MM.1S (cell line): ENCODE data around the gene TULP4.

Source experiments
- DNase-seq: peaks from one replicate; pipeline ENCODE4 v3.0.0-alpha.2; 2015
- H2AFZ ChIP-seq: fragments of 300-600 bp; sonication (generic); 2 replicates; pipeline ENCODE4 v1.6.0; 2016; ENCODE audit warnings: antibody characterized with exemption, low read length
- H3F3A ChIP-seq: fragments of 300-600 bp; sonication (generic); 2 replicates; pipeline ENCODE4 v1.6.1; 2016; ENCODE audit warnings: mild to moderate bottlenecking, antibody characterized with exemption, low read length, moderate library complexity, mixed read lengths; ENCODE audit not compliant: insufficient read depth
- H3K27ac ChIP-seq: fragments of 300-600 bp; sonication (generic); 2 replicates; pipeline ENCODE4 v1.5.1; 2016; ENCODE audit warnings: mild to moderate bottlenecking, low read length
- H3K27me3 ChIP-seq: fragments of 300-600 bp; sonication (generic); replicated peaks from 2 replicates; pipeline ENCODE4 v1.6.0; 2016; ENCODE audit warnings: low read length; ENCODE audit not compliant: insufficient read depth
- H3K36me3 ChIP-seq: fragments of 300-600 bp; sonication (generic); replicated peaks from 2 replicates; pipeline ENCODE4 v1.6.1; 2016; ENCODE audit warnings: mild to moderate bottlenecking, low read length, mixed read lengths; ENCODE audit not compliant: insufficient read depth
- H3K4me1 ChIP-seq: fragments of 300-600 bp; sonication (generic); 2 replicates; pipeline ENCODE4 v1.6.1; 2016; ENCODE audit warnings: low read length, mixed read lengths
- H3K4me2 ChIP-seq: fragments of 300-600 bp; sonication (generic); 2 replicates; pipeline ENCODE4 v1.6.0; 2016; ENCODE audit warnings: low read depth, low read length
- H3K4me3 ChIP-seq: fragments of 300-600 bp; sonication (generic); 2 replicates; pipeline ENCODE4 v1.5.1; 2016; ENCODE audit warnings: low read length, mixed read lengths
- H3K79me2 ChIP-seq: fragments of 300-600 bp; sonication (generic); 2 replicates; pipeline ENCODE4 v1.6.1; 2016; ENCODE audit warnings: mixed run types, low read length, mixed read lengths
- H3K9ac ChIP-seq: fragments of 300-600 bp; sonication (generic); 2 replicates; pipeline ENCODE4 v1.6.1; 2016; ENCODE audit warnings: low read length, mixed read lengths
- H3K9me2 ChIP-seq: fragments of 300-600 bp; sonication (generic); replicated peaks from 2 replicates; pipeline ENCODE4 v1.6.1; 2016; ENCODE audit warnings: mild to moderate bottlenecking, low read length, mixed read lengths; ENCODE audit not compliant: insufficient read depth
- H3K9me3 ChIP-seq: fragments of 300-600 bp; sonication (generic); replicated peaks from 2 replicates; pipeline ENCODE4 v1.6.1; 2016; ENCODE audit warnings: mild to moderate bottlenecking, low read length, mixed read lengths; ENCODE audit not compliant: insufficient read depth
- H4K20me1 ChIP-seq: fragments of 300-600 bp; sonication (generic); 2 replicates; pipeline ENCODE4 v1.6.1; 2016; ENCODE audit warnings: mild to moderate bottlenecking, low read length, moderate library complexity, mixed read lengths; ENCODE audit not compliant: insufficient read depth
- CTCF ChIP-seq: fragments of 300-600 bp; sonication (generic); IDR thresholded peaks from 2 replicates; pipeline ENCODE4 v1.5.1; 2016; ENCODE audit warnings: antibody characterized with exemption, low read length, mixed read lengths
- EZH2 ChIP-seq: fragments of 300-600 bp; sonication (generic); optimal IDR thresholded peaks from 2 replicates; pipeline ENCODE3; 2017; ENCODE audit warnings: low read depth, mild to moderate bottlenecking, antibody characterized with exemption, low read length, mixed read lengths
- EZH2phosphoT487 ChIP-seq: fragments of 300-600 bp; sonication (generic); IDR thresholded peaks from 2 replicates; pipeline ENCODE4 v1.6.1; 2018; ENCODE audit warnings: antibody characterized with exemption, low read length

TULP4 gene

GRCh38 chr6:158545043-158545966 is 233.0 kb downstream of the TULP4 start:
- no peak overlapping the region for H3K4me3 ChIP-seq
- H2AFZ ChIP-seq, result no peak overlapping the region
- no peaks in the 10 kb centered on the region for H3K9me2 ChIP-seq
- H3K79me2 ChIP-seq, result no peaks in the 10 kb centered on the region
- no peaks in the 10 kb centered on the region for H4K20me1 ChIP-seq
- H3K27me3 ChIP-seq, result peaks cover 13% of the 10 kb centered on the region
- no peaks in the 10 kb centered on the region for H3F3A ChIP-seq
- no peak overlapping the region for H3K4me2 ChIP-seq
- H3K36me3 ChIP-seq, result no peaks in the 10 kb centered on the region
- H3K9ac ChIP-seq, result no peak overlapping the region
- TF ChIP-seq CTCF (no peak), EZH2 (no peak), EZH2phosphoT487 (no peak)
- no peak for DNase-seq
- no peaks in the 10 kb centered on the region for H3K4me1 ChIP-seq
- no peaks in the 10 kb centered on the region for H3K9me3 ChIP-seq
- H3K27ac ChIP-seq, result no peak overlapping the region

- H3K27me3 ChIP-seq, result peaks cover 25% of the 10 kb centered on the region
- DNase-seq, result no peak
- TF ChIP-seq EZH2phosphoT487 (no peak), CTCF (no peak), EZH2 (no peak)
Observed at GRCh38 chr6:158548418-158549161, 236.3 kb downstream of the TULP4 start.

GRCh38 chr6:158552055-158552795 is 240.0 kb downstream of the TULP4 start:
- DNase-seq, result no peak
- no peak overlapping the region for H3K9ac ChIP-seq
- no peak overlapping the region for H2AFZ ChIP-seq
- H3K4me1 ChIP-seq, result no peaks in the 10 kb centered on the region
- H3K79me2 ChIP-seq, result no peaks in the 10 kb centered on the region
- H3K27ac ChIP-seq, result no peak overlapping the region
- H4K20me1 ChIP-seq, result no peaks in the 10 kb centered on the region
- TF ChIP-seq EZH2 (no peak), EZH2phosphoT487 (no peak), CTCF (no peak)
- H3K4me3 ChIP-seq, result no peak overlapping the region
- no peaks in the 10 kb centered on the region for H3K9me2 ChIP-seq
- H3F3A ChIP-seq, result no peaks in the 10 kb centered on the region; the same call in 1 of the 2 replicates
- H3K36me3 ChIP-seq, result no peaks in the 10 kb centered on the region
- no peaks in the 10 kb centered on the region for H3K9me3 ChIP-seq
- no peak overlapping the region for H3K4me2 ChIP-seq
- H3K27me3 ChIP-seq, result peaks cover 44% of the 10 kb centered on the region

More at GRCh38 chr6:158548418-158549161, 236.3 kb downstream of the TULP4 start:
- no peaks in the 10 kb centered on the region for H3K9me3 ChIP-seq
- H3K79me2 ChIP-seq, result no peaks in the 10 kb centered on the region
- no peak overlapping the region for H2AFZ ChIP-seq
- no peak overlapping the region for H3K4me3 ChIP-seq
- no peaks in the 10 kb centered on the region for H3K36me3 ChIP-seq
- no peak overlapping the region for H3K9ac ChIP-seq
- H3K4me1 ChIP-seq, result no peaks in the 10 kb centered on the region
- no peak overlapping the region for H3K27ac ChIP-seq
- no peak overlapping the region for H3K4me2 ChIP-seq
- no peaks in the 10 kb centered on the region for H4K20me1 ChIP-seq
- H3F3A ChIP-seq, result no peaks in the 10 kb centered on the region; the same call in 1 of the 2 replicates
- H3K9me2 ChIP-seq, result no peaks in the 10 kb centered on the region
